GM12891 (cell line): Measurements from ENCODE around the gene SHE.

Source experiments
- POLR2A ChIP-seq: IDR thresholded peaks from 2 replicates; pipeline ENCODE4 v1.6.1; 2011; ENCODE audit warnings: low read depth, low read length, control low read depth
- POLR2AphosphoS5 ChIP-seq: IDR thresholded peaks from 2 replicates; pipeline ENCODE4 v1.6.1; 2011; ENCODE audit warnings: low read depth, low read length, control low read depth
- POU2F2 ChIP-seq: IDR thresholded peaks from 2 replicates; pipeline ENCODE4 v1.6.1; 2011; ENCODE audit warnings: low read depth, mild to moderate bottlenecking, control low read depth, low read length, moderate library complexity

GRCh38 chr1:154502066-154502743, at the start of gene SHE, which contains the start of gene TDRD10:
- TF ChIP-seq POLR2AphosphoS5 = no peak
- no peak for TF ChIP-seq POLR2A
- no peak for TF ChIP-seq POU2F2
